ENCODE measurements around the gene BSCL2.
A peak's percentile ranks its signal among the peaks of the same experiment; 100 is the strongest.
"Not testable (repeated sequence)": the region's sequence is repeated elsewhere in the genome, so short reads cannot be mapped to it uniquely, and the experiment has no call there.

BSCL2 gene

DNA sequence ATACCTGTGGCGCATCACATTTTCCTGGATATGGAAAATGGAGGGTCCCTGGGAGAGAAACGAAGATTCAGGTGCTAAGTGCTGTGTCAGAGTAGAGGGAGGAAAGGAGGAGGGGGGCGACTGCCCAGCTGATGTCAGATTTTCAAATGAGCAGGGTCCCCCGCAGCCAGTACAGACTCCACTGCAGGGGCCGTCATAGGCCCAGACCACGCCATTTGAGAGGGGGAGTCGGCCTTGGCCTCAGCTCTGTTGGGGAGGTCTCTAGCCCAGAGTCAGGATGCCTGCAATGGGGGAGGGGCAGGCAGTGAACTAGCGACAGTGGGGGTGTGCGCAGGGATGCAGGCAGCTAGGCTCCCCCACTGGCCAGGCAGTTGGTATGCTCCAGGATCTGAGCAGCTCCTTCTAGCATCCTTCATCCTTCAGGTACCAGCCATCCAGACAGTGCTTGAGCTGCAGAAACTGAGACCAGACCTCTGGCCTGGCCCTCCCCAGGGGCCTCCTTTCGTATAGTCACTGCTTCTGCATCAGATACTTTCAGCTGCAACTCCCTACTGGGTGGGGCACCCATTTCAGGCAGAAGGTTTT is at the start of gene BSCL2, which contains the start of gene GNG3:
Gene BSCL2 (minus strand): TSS at position 148 of the 585 bp plus-strand sequence. CDS start 229 bp downstream, outside the sequence.
Gene GNG3 (plus strand): TSS at position 400 of the 585 bp plus-strand sequence. CDS start 620 bp downstream, outside the sequence.
- H3K27ac Mint-ChIP-seq: peak within 1 kb of the TSS; percentile 92
- H3K4me3 Mint-ChIP-seq: peak within 1 kb of the TSS; percentile 94
- peaks cover 69% of the 10 kb centered on the region for H3K4me1 Mint-ChIP-seq (ENCODE audit: low read depth)
- peaks cover 63% of the 10 kb centered on the region for H3K36me3 Mint-ChIP-seq (ENCODE audit: low read depth)
- intact Hi-C loops (cut with micrococcal nuclease): loop anchor here (5.0 kb wide), 1 partner anchor 115 kb away; the partner anchor contains the start of gene TUT1
- no peaks in the 10 kb centered on the region for H3K9me3 Mint-ChIP-seq
- no peaks in the 10 kb centered on the region for H3K27me3 Mint-ChIP-seq

DNA sequence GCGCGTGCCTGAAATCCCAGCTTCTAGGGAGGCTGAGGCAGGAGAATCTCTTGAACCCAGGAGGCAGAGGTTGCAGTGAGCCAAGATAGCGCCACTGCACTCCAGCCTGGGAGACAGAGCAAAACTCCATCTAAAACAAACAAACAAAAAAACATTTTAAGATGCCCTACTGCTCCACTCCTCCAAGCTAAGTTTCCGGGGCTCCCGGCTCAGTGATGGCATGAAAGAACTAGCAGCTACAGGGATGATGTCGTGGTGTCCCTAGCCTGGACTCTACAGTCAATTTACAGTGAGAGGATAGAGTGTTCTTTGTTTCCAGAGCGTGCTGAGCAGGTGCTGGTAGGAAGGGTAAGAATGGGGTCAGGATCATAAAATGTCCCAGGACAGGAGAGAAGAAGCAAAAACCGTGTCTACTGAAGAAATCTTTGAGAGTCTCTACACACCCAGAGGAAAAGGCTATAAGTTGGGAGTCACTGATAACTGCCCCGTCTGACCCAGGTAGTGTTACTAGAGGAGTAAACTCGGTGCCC is 47.9 kb upstream of the BSCL2 start:
- Mint-ChIP-seq H3K27me3 (no peaks in the 10 kb centered on the region), H3K9me3 (no peaks in the 10 kb centered on the region), H3K4me3 (no peak overlapping the region), H3K27ac (peak overlapping the region; percentile 98), H3K4me1 (ENCODE audit: low read depth) (peaks cover 24% of the 10 kb centered on the region), H3K36me3 (ENCODE audit: low read depth) (peaks cover 28% of the 10 kb centered on the region)
- intact Hi-C loops (cut with micrococcal nuclease): no loop called here

DNA sequence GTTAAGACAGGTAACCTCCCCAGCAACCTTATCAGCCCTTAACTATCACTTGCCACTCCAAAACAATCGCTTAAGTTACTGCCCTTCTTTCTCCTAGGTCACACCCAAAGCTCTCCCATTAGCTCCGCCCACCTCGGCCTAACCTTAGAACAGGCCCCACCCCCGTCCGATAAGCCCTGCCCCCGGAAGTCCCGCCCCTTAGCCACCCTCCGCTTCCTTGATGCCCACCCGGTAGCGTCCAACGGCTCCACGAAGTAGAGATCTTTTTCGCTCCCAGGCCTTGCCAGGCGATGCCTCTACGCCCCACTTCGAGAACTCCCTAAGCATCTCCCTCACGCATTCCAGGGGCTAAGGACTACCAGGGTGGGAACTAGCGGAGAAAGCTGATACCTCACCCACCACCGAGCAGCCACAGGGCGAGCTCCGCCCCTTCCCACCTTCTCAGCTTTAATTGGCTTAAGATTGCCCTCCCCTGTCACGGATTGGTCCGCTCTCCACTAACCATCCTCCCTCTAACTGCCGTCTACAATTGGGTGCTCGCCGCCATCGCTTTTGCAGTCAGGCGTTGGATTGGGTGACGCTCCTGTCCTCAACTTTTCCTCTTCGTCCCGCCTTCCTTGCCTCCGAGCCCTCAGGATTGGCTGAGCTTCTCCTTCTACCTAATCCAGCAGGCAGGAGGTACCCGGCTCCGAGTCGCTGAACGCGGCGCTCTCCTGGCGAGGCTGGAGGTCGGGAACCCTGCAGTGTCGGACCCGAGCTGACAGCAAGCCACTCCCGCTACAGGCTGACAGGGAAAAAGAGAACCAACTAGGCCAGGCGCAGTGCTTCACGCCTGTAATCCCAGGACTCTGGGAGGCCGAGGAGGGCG is 46.7 kb upstream of the BSCL2 start, which contains the start of gene ZBTB3:
Gene ZBTB3 (minus strand): TSS at position 425 of the 868 bp plus-strand sequence. CDS start 496 bp downstream, outside the sequence.
- Mint-ChIP-seq H3K4me3 (peak within 1 kb of the TSS; percentile 92), H3K9me3 (no peaks in the 10 kb centered on the region), H3K4me1 (ENCODE audit: low read depth) (peaks cover 34% of the 10 kb centered on the region), H3K27ac (peak within 1 kb of the TSS; percentile 98), H3K36me3 (ENCODE audit: low read depth) (peaks cover 40% of the 10 kb centered on the region), H3K27me3 (no peaks in the 10 kb centered on the region)
- intact Hi-C loops (cut with micrococcal nuclease): loop anchor here (1.0 to 2.0 kb wide), 2 partner anchors 17 to 26 kb away; partner anchors contain the start of genes TAF6L and TTC9C

DNA sequence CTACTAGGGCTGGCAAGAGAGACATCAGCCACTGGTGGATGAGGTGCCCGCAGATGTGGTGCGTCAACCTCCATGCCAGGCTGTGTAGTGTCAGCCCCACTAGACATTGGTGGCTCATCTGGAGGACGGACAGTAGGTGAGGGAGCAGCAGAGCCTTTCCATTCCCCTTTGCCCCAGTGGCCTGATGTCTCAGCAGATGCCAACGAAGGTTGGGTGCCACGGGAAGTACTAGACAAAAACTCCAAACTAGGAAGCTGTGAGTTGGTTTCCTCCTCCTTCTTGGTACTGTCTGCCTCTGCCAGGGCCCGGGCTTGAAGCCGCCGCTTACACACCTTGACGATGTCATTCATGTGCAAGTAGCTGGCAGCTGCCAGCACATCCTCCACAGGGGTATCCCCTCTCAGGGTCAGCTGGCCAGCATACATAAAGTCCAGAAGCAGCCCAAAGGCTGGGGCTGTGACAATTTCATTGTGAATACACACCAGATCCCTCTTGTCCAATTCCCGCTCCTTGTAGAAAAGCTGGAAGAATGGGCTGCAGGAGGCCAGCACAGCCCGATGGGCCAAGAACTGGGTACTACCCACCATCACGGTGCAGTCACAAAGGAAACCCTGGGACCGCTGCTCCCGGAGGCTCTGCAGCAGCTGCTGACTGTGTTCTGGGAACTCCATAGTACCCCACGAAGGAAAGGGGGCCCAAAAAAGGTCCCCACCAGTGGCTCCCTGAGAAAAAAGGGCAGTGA is 45.9 kb upstream of the BSCL2 start:
- H3K36me3 Mint-ChIP-seq (ENCODE audit: low read depth): peaks cover 45% of the 10 kb centered on the region
- H3K4me1 Mint-ChIP-seq (ENCODE audit: low read depth): peaks cover 39% of the 10 kb centered on the region
- intact Hi-C loops (cut with micrococcal nuclease): loop anchor here (1.0 to 2.0 kb wide), 2 partner anchors 18 to 25 kb away; partner anchors contain the start of genes TAF6L and TTC9C
- peak overlapping the region; percentile 98 for H3K27ac Mint-ChIP-seq
- no peaks in the 10 kb centered on the region for H3K27me3 Mint-ChIP-seq
- peak overlapping the region; percentile 92 for H3K4me3 Mint-ChIP-seq
- H3K9me3 Mint-ChIP-seq: no peaks in the 10 kb centered on the region

DNA sequence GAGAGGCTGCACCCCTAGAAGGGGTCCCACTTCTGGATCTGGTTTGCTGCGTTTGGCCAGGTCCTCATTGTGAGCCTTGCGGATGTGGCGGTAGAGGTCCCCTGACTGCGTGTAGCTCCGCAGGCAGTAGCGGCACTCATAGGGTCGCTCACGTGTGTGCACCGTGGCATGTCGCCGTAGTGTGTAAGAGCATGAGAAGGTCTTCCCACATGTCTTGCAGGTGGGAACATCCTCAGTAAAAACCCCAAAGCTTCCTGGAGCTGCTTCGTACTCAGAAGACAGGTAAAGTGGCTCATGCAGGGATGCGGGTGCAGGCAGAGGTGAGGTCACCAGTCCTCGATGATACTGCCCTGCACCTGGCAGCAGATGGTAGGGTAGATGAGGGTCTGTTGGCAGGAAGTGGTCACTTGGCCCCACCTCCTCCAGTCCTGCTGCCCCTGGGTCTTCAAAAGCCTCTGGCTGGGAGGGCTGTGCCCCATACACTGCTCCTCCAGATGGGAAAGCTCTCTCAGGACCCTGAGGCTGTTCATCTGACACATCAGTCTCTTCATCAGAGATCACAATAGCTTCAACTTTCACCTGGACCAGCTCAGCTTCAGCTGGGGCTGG is 45.1 kb upstream of the BSCL2 start:
- Mint-ChIP-seq H3K27ac (peak overlapping the region; percentile 98), H3K36me3 (ENCODE audit: low read depth) (peaks cover 45% of the 10 kb centered on the region), H3K4me1 (ENCODE audit: low read depth) (peaks cover 39% of the 10 kb centered on the region), H3K9me3 (no peaks in the 10 kb centered on the region), H3K4me3 (no peak overlapping the region), H3K27me3 (no peaks in the 10 kb centered on the region)
- intact Hi-C loops (cut with micrococcal nuclease): loop anchor here (2.0 kb wide), 1 partner anchor 19 kb away; the partner anchor contains the start of gene TAF6L

DNA sequence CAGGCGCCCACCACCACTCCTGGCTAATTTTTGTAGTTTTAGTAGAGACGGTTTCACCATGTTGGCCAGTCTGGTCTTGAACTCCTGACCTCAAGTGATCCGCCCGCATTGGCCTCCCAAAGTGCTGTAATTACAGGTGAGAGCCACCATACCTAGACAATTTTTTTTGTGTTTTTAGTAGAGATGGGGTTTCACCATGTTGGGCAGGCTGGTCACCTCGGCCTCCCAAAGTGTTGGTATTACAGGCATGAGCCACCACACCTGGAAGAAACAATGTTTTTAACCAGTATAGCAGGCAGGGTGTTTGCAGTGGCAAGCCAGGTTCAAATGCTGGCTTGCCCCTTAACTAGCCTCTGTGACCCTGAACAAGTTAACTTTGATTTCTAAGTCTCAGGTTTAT is 42.7 kb upstream of the BSCL2 start:
- H3K4me3 Mint-ChIP-seq; H3K27ac Mint-ChIP-seq; H3K9me3 Mint-ChIP-seq; intact Hi-C loops (cut with micrococcal nuclease); H3K27me3 Mint-ChIP-seq: not testable (repeated sequence)
- Mint-ChIP-seq H3K36me3 (ENCODE audit: low read depth) (peaks cover 45% of the 10 kb centered on the region), H3K4me1 (ENCODE audit: low read depth) (peaks cover 32% of the 10 kb centered on the region)

DNA sequence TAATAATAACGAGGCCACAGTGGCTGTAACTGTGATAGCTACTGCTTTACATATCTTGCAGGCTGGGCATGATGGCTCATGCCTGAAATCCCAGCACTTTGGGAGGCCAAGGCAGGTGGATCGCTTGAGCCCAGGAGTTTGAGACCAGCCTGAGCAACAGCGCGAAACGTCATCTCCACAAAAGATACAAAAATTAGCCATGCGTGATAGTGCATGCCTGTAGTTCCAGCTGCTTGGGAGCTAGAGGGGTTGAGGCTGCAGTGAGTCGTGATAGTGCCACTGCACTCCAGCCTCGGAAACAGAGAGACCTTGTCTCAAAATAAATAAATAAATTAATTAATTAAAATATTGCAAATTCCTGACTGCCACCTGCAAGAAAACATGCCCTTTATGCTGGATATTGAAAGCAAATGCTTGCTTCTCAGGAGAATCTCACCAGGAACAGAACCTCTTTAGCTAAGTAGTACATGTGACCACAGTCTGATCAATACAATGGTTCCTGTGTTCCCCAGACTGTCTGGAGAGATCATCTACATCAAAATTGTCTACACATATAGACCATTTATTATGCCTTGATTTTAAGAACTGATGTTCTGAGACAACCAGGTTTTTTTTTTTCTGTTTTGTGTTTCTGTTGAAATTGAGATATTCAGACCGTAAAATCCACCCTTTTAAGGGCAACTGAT is 40.4 kb upstream of the BSCL2 start:
- Mint-ChIP-seq H3K27me3 (no peaks in the 10 kb centered on the region), H3K9me3 (no peaks in the 10 kb centered on the region), H3K4me3 (no peak overlapping the region), H3K4me1 (ENCODE audit: low read depth) (peaks cover 23% of the 10 kb centered on the region), H3K36me3 (ENCODE audit: low read depth) (peaks cover 41% of the 10 kb centered on the region), H3K27ac (no peak overlapping the region)
- intact Hi-C loops (cut with micrococcal nuclease): no loop called here

DNA sequence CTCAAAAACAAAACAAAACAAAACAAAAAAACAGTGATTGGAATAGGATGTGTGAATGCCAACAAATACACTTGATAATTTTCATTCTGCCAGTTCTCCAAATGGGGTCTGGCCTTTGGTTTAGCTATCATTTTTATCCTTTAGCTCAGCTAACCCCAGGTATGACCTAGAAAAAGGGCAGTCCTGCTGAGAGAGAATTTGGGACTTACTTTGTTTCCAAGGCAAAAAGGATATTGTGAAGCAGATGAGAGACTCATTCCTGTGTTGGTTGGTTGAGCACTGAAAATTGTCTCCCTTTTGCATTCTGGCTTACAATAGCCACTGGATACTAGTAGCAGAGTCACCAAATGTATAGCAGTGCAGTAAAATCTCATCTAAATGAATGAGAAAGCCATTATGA is 30.0 kb upstream of the BSCL2 start:
- H3K27ac Mint-ChIP-seq: no peak overlapping the region
- no peaks in the 10 kb centered on the region for H3K27me3 Mint-ChIP-seq
- no peaks in the 10 kb centered on the region for H3K9me3 Mint-ChIP-seq
- intact Hi-C loops (cut with micrococcal nuclease): no loop called here
- peaks cover 98% of the 10 kb centered on the region for H3K36me3 Mint-ChIP-seq (ENCODE audit: low read depth)
- no peaks in the 10 kb centered on the region for H3K4me1 Mint-ChIP-seq (ENCODE audit: low read depth)
- H3K4me3 Mint-ChIP-seq: no peak overlapping the region

DNA sequence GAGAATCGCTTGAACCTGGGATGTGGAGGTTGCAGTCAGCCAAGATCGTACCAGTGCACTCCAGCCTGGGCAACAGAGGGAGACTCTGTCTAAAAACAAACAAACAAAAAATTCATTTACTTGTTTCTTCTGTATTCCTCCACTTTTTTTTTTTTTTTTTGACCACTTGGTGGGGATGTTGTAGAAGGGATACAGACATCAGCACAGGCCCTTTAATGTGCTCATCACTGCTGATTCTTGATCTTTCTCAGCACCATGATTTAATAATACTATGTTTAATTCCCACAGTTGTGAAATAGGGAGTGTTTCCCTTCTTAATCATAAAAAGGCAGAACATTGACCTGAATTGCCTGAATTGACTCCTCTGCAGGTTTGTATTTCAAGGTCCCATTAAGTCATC is 25.6 kb upstream of the BSCL2 start:
- Mint-ChIP-seq H3K9me3 (no peaks in the 10 kb centered on the region), H3K4me1 (ENCODE audit: low read depth) (peaks cover 19% of the 10 kb centered on the region), H3K27ac (peak overlapping the region; percentile 37), H3K36me3 (ENCODE audit: low read depth) (peaks cover 91% of the 10 kb centered on the region), H3K4me3 (no peak overlapping the region), H3K27me3 (no peaks in the 10 kb centered on the region)
- intact Hi-C loops (cut with micrococcal nuclease): no loop called here

DNA sequence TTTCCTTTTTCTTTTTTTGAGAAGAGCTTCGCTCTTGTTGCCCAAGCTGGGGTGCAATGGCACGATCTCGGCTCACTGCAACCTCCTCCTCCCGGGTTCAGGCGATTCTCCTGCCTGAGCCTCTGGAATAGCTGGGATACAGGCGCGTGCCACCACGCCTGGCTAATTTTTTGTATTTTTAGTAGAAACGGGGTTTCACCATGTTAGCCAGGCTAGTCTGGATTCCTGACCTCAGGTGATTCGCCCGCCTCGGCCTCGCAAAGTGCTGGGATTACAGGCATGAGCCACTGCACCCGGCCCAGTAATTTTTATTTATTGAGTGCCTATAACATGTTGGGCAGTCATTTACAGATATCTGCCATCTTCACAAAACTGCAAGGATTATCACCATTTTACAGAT is 22.9 kb upstream of the BSCL2 start:
- Mint-ChIP-seq H3K4me1 (ENCODE audit: low read depth) (peaks cover 30% of the 10 kb centered on the region), H3K36me3 (ENCODE audit: low read depth) (peaks cover 89% of the 10 kb centered on the region), H3K4me3 (peak overlapping the region; percentile 95), H3K27ac (peak overlapping the region; percentile 97)
- intact Hi-C loops (cut with micrococcal nuclease); H3K9me3 Mint-ChIP-seq; H3K27me3 Mint-ChIP-seq: not testable (repeated sequence)

DNA sequence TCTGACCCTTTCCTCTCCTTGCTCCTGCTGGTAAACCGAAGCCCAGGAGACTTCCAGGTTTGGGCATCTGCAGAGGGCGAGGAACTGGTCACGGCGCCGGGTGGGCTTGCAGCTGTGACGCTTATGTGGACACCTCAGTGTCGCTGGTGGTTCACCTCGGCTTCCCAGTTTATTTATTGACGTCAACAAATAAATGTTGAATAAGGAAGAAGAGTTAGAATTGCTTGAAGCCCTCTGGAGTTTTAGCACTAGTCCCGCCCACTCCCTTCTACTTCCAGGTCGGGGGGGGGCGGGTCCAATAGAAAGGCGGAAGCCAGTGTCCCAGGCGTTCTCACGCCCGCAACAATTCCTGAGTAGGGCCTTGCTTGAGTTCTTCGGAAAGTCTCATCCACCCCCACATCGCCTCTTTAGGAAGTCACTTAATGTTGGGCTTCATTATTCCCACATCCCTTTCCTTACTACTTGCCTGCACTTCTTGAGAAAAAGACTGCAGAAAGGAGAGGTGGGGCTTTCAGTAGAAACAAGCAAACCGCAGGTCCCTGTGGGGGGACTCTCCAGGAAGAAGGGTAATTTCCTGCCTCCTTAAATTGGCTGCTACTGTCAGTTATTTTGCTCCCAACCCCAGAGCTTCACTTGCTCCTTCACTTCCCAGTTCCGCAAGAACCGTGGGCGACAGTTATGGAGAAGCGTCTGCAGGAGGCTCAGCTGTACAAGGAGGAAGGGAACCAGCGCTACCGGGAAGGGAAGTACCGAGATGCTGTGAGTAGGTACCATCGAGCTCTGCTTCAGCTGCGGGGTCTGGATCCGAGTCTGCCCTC is 21.2 kb upstream of the BSCL2 start, which contains the start of gene TTC9C:
Gene TTC9C (plus strand): TSS at position 316 of the 818 bp plus-strand sequence. CDS start 363 bp downstream, at position 679.
- intact Hi-C loops (cut with micrococcal nuclease): loop anchor here (1.0 to 5.0 kb wide), 4 partner anchors 25 to 134 kb away; partner anchors contain the start of gene TAF6L
- Mint-ChIP-seq H3K27ac (peak within 1 kb of the TSS; percentile 97), H3K36me3 (ENCODE audit: low read depth) (peaks cover 85% of the 10 kb centered on the region), H3K9me3 (no peaks in the 10 kb centered on the region), H3K27me3 (no peaks in the 10 kb centered on the region), H3K4me1 (ENCODE audit: low read depth) (peaks cover 44% of the 10 kb centered on the region), H3K4me3 (peak within 1 kb of the TSS; percentile 95)

DNA sequence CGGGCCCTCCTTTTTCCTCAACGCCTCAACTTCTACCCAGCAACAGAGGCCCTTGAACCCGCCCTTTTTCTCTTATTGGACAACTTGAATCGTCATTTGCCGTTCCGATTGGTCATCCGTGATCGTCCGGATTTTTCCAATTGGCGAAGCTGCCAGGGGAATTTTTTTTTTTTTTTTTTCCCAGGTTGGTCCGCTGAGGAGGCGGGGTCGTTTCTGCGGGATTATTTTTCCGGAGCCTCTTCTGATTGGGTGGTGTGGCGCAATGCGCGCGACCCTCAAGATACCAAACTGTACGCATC is 20.6 kb upstream of the BSCL2 start:
- H3K27me3 Mint-ChIP-seq: no peaks in the 10 kb centered on the region
- peak overlapping the region; percentile 97 for H3K27ac Mint-ChIP-seq
- peaks cover 46% of the 10 kb centered on the region for H3K4me1 Mint-ChIP-seq (ENCODE audit: low read depth)
- H3K4me3 Mint-ChIP-seq: peak overlapping the region; percentile 95
- peaks cover 85% of the 10 kb centered on the region for H3K36me3 Mint-ChIP-seq (ENCODE audit: low read depth)
- intact Hi-C loops (cut with micrococcal nuclease): loop anchor here (1.0 to 5.0 kb wide), 5 partner anchors 19 to 134 kb away; partner anchors contain the start of gene TAF6L
- H3K9me3 Mint-ChIP-seq: no peaks in the 10 kb centered on the region

All from dendritic cell treated with granulocyte-macrophage colony-stimulating factor and Interleukin-4, amounts not matched to agents 40 ng/mL and 50 ng/mL, for 4 days (primary cell).